DND-41 (cell line): Measurements from ENCODE around the gene ICE2.

Experiments used
- EZH2 ChIP-seq: IDR thresholded peaks from 3 replicates; pipeline ENCODE4 v1.6.1; 2012; ENCODE audit warnings: borderline replicate concordance, low read depth, mild to moderate bottlenecking, moderate library complexity, low read length, inconsistent platforms; ENCODE audit not compliant: severe bottlenecking
- TF ChIP-seq, protein P1 (sequence below): IDR thresholded peaks from 2 replicates; pipeline ENCODE4 v1.5.1; 2012; ENCODE audit warnings: borderline replicate concordance, low read length, moderate library complexity, mild to moderate bottlenecking; ENCODE audit not compliant: poor library complexity, severe bottlenecking; ENCODE audit errors: extremely low read depth

GRCh38 chr15:60370105-60370868, 108.7 kb downstream of the ICE2 start:
- TF ChIP-seq, protein P1, sequence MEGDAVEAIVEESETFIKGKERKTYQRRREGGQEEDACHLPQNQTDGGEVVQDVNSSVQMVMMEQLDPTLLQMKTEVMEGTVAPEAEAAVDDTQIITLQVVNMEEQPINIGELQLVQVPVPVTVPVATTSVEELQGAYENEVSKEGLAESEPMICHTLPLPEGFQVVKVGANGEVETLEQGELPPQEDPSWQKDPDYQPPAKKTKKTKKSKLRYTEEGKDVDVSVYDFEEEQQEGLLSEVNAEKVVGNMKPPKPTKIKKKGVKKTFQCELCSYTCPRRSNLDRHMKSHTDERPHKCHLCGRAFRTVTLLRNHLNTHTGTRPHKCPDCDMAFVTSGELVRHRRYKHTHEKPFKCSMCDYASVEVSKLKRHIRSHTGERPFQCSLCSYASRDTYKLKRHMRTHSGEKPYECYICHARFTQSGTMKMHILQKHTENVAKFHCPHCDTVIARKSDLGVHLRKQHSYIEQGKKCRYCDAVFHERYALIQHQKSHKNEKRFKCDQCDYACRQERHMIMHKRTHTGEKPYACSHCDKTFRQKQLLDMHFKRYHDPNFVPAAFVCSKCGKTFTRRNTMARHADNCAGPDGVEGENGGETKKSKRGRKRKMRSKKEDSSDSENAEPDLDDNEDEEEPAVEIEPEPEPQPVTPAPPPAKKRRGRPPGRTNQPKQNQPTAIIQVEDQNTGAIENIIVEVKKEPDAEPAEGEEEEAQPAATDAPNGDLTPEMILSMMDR, result no peak
- no peak for TF ChIP-seq EZH2
